Neuronal stem cell (in vitro differentiated cells): ENCODE data around the gene PPWD1. TPM values are rescaled to one million over a fixed set of nuclear protein-coding genes. Genes with fewer than 3 reads are reported as not detected.

Experiments used
- small RNA-seq: library from polyadenylated mRNA; stranded (forward); fragments of <200 nt; extraction: miRNeasy Mini kit (QIAGEN cat#:217004); gene quantifications from one replicate; pipeline ENCODE3, GENCODE V24; 2013; ENCODE audit not compliant: insufficient read depth

PPWD1 gene

Small RNA genes lying within 50 kb of the gene (small RNA-seq; reads per million reads assigned to genes)
- gene RNU6-540P, result not detected
